ENCODE measurements around the gene PRR29.

PRR29 gene

DNA sequence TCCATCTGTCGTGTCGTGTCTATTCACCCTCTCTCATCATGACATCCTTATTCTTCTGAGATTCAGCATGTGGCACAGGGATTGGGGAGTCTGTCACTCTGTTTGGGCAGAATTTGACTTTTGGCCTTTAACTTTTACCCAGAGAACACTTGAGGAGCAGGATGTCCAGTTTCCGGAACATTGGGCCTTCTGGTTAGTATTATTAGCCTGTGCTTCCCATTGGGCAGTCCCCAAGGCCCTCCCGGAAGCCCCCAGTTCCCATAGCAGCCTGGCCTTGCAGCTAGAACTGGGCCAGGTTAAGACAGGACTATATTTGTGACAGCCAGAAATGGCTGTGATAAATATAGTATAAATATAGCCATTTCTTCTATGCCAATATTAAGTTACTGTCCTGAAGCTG, 35.0 kb upstream of the PRR29 start:
- in situ Hi-C loops (cut with MboI; ENCODE audit: low sequenced_read_pairs, unreplicated experiment): no loop called here
- TF ChIP-seq, protein P1, sequence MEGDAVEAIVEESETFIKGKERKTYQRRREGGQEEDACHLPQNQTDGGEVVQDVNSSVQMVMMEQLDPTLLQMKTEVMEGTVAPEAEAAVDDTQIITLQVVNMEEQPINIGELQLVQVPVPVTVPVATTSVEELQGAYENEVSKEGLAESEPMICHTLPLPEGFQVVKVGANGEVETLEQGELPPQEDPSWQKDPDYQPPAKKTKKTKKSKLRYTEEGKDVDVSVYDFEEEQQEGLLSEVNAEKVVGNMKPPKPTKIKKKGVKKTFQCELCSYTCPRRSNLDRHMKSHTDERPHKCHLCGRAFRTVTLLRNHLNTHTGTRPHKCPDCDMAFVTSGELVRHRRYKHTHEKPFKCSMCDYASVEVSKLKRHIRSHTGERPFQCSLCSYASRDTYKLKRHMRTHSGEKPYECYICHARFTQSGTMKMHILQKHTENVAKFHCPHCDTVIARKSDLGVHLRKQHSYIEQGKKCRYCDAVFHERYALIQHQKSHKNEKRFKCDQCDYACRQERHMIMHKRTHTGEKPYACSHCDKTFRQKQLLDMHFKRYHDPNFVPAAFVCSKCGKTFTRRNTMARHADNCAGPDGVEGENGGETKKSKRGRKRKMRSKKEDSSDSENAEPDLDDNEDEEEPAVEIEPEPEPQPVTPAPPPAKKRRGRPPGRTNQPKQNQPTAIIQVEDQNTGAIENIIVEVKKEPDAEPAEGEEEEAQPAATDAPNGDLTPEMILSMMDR (IDR thresholded peaks at IDR 0.05; ENCODE audit: borderline replicate concordance, control extremely low read depth, extremely low read depth, insufficient read depth, missing control alignments): no peak
- DNase-seq (ENCODE audit: low spot score): no peak

DNA sequence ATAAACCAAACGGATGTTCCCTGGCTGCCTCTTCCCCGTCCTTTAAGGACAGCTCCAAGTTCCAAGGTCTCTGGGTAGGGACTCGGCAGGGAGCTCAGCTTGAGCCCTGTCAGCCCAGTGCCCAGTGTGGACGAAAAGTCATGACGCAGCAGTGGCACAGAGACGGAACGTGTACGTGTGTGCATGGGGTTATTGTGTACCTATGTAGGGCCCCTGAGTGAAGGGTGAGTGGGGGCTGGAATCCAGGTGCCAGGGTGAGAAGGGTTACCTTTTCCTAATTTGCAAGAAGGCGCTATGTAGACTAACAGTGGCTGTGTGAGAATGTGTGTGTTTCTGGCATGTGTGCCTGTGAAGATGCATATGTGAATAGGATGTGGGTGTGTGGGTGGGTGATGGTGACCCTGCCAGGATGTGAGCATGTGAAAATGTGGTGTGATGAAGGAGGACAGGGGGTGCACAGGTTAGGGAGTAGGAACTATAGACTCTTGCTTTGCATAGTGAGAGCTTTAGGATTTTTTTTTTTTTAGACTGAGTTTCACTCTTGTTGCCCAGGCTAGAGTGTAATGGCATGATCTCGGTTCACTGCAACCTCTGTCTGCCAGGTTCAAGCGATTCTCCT, 31.4 kb upstream of the PRR29 start:
- in situ Hi-C loops (cut with MboI; ENCODE audit: low sequenced_read_pairs, unreplicated experiment): no loop called here
- TF ChIP-seq, protein P1 (IDR thresholded peaks at IDR 0.05; ENCODE audit: borderline replicate concordance, control extremely low read depth, extremely low read depth, insufficient read depth, missing control alignments): no peak
- DNase-seq (ENCODE audit: low spot score): no peak

DNA sequence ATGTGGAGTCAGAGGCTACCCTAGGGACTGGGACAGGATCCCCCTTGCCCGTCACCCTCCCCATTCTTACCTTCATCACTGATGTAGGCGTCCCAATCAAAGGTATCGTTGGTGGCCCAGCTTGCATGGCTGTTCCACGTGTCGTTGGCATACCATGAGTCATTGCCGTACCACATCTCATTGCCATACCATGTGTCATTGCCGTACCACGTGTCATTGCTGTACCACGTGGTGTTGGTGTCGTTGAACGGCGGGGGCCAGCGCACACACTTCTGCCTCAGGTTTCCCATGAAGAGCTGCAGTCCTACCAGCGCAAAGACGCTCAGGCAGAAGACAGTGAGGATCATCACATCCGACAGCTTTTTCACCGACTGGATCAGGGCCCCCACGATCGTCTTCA, 30.2 kb upstream of the PRR29 start:
- in situ Hi-C loops (cut with MboI; ENCODE audit: low sequenced_read_pairs, unreplicated experiment): no loop called here
- DNase-seq (ENCODE audit: low spot score): no peak
- TF ChIP-seq, protein P1 (IDR thresholded peaks at IDR 0.05; ENCODE audit: borderline replicate concordance, control extremely low read depth, extremely low read depth, insufficient read depth, missing control alignments): no peak

DNA sequence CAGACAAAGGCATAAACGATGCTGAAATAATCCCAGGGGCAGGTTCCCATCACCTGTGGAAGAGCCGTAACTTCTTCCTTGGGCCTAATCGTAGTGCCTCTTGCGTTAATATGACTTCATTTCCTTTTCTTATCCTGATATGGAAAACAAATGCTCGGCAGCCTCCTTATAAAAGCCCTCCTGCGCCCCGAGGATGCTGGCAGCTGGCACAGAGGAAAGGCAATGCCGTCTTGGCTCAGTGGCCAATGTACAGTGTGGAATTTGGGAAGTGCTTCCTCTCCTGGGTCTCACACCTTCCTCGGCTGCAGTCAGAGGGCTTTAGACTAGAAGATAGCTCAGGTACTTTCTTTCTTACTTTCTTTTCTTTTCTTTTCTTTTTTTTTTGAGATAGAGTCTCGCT, 28.9 kb upstream of the PRR29 start:
- TF ChIP-seq, protein P1 (IDR thresholded peaks at IDR 0.05; ENCODE audit: borderline replicate concordance, control extremely low read depth, extremely low read depth, insufficient read depth, missing control alignments): no peak
- in situ Hi-C loops (cut with MboI; ENCODE audit: low sequenced_read_pairs, unreplicated experiment): no loop called here
- no peak for DNase-seq (ENCODE audit: low spot score)

DNA sequence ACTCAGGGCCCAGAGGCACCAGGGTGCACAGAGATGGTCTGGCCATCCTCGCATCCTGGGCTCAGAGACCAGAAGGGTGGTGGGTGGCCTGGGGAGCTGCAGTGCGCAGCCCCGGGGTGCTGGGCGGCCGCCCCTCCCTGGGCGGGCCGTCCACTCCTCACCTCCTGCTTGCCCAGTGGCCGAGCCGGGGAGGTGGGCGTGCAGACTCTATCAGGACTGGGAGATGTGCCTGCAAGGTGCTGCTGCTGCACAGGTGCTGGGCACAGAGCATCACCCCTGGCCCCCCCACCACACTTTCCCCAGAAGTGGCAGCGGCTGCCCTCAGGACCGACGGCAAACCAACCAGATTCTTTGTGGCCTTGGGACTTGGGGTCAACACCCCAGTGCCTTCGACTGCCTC, 25.4 kb upstream of the PRR29 start, which contains the start of gene SCN4A:
Gene SCN4A, minus strand, starts transcription at position 123 of the 400 bp plus-strand sequence. Its CDS starts 77 bp downstream, at position 46.
- in situ Hi-C loops (cut with MboI; ENCODE audit: low sequenced_read_pairs, unreplicated experiment): no loop called here
- no peak for DNase-seq (ENCODE audit: low spot score)
- TF ChIP-seq, protein P1 (IDR thresholded peaks at IDR 0.05; ENCODE audit: borderline replicate concordance, control extremely low read depth, extremely low read depth, insufficient read depth, missing control alignments): no peak

DNA sequence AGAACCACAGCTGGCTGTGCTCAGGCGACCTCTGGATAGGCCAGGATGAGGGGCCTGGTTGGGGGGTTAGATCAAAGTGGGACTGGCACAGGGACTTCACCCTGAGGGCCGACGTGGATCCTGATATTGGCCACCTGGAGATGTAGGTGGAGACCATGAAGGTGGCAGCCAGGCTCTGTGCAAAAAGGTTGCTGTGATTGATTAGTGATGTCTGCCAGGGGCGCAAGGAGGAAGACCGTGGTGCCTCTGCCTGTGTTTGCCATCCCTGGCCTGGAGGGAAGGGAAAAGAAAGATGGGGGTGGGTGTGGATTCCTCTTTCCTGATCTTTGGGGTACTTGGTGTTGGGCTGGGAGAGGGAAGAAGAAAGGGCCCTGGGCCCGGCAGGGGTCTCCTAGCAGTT, 24.9 kb upstream of the PRR29 start:
- no peak for DNase-seq (ENCODE audit: low spot score)
- TF ChIP-seq, protein P1 (IDR thresholded peaks at IDR 0.05; ENCODE audit: borderline replicate concordance, control extremely low read depth, extremely low read depth, insufficient read depth, missing control alignments): no peak
- in situ Hi-C loops (cut with MboI; ENCODE audit: low sequenced_read_pairs, unreplicated experiment): no loop called here
